AG04450 (cell line): ENCODE measurements around the gene PET100. TPM values are rescaled to one million over a fixed set of nuclear protein-coding genes. Genes with fewer than 3 reads are reported as not detected.
A peak's percentile ranks its signal among the peaks of the same experiment; 100 is the strongest.

Experiments
- CTCF ChIA-PET: fragments of 300-600, 350-600 bp; formaldehyde crosslinking; extraction: SDS; loops from one replicate; lab custom pipeline; 2022; ENCODE audit warnings: antibody characterized with exemption, inconsistent platforms; lab: Charles Lee
- POLR2A ChIA-PET: fragments of 350-600 bp; formaldehyde crosslinking; extraction: SDS; loops from one replicate; lab custom pipeline; 2021; ENCODE audit warnings: antibody characterized with exemption, inconsistent platforms; lab: Yijun Ruan, JAX
- DNase-seq: peaks from one replicate; pipeline ENCODE4 v3.0.0-alpha.2; 2011; ENCODE audit warnings: low read depth, low spot score
- H3K27ac ChIP-seq: one replicate; pipeline ENCODE4 v1.5.1; 2012; ENCODE audit warnings: low read depth, low read length, control low read depth
- H3K27me3 ChIP-seq: one replicate; pipeline ENCODE4 v1.6.0; 2012; ENCODE audit warnings: low read length; ENCODE audit not compliant: control insufficient read depth, insufficient read depth
- H3K4me3 ChIP-seq: 2 replicates; pipeline ENCODE4 v1.5.1; 2011; ENCODE audit warnings: mild to moderate bottlenecking, low read depth, low read length, control low read depth
- H3K9me3 ChIP-seq: 2 replicates; pipeline ENCODE4 v1.5.1; 2012; ENCODE audit warnings: low read length; ENCODE audit not compliant: control insufficient read depth, insufficient read depth
- CTCF ChIP-seq: IDR thresholded peaks from 2 replicates; pipeline ENCODE4 v1.5.1; 2011; ENCODE audit warnings: low read depth, low read length, control low read depth, inconsistent platforms
- polyA minus RNA-seq: library from RNA; depleted of rRNA, polyadenylated mRNA; stranded (reverse); fragments of >200 nt; gene quantifications from 2 replicates; pipeline ENCODE4 v1.2.3, GENCODE V29; 2011; rRNA and poly(A)+ RNA removed
- polyA plus RNA-seq: library from polyadenylated mRNA; depleted of rRNA; stranded (reverse); fragments of >200 nt; gene quantifications from 2 replicates; pipeline ENCODE4 v1.2.3, GENCODE V29; 2011; rRNA removed

The PET100 gene, protein sequence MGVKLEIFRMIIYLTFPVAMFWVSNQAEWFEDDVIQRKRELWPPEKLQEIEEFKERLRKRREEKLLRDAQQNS
- 39.7 and 46.7 TPM in 2 replicates for polyA plus RNA-seq
- polyA minus RNA-seq, result 4.9 and 12.1 TPM in 2 replicates

- no peak for TF ChIP-seq CTCF
- POLR2A ChIA-PET, result interaction anchor here (0.6 to 1.0 kb wide), 7 partner anchors 9 to 560 kb away, joined by 3 to 7 read pairs (median 3); partner anchors contain the start of genes TRAPPC5 and ZNF557
- peak; percentile 97 for DNase-seq
- CTCF ChIA-PET, result interaction anchor here (1.0 to 2.5 kb wide), 6 partner anchors 22 to 952 kb away, joined by 3 to 19 read pairs (median 6); partner anchors contain the start of gene TRAPPC5
- peak within 1 kb of the TSS; percentile 97 for H3K4me3 ChIP-seq
- H3K27me3 ChIP-seq, result no peaks in the 10 kb centered on the region
- no peaks in the 10 kb centered on the region; the same call in 1 of the 2 replicates for H3K9me3 ChIP-seq
- H3K27ac ChIP-seq, result peak within 1 kb of the TSS; percentile 70
Observed at GRCh38 chr19:7629347-7630054, at the start of gene PET100, which contains the start of gene XAB2. Gene PET100, plus strand, starts transcription at chr19:7629793. Its CDS starts 41 bp downstream, at chr19:7629834. Gene XAB2, minus strand, starts transcription at chr19:7629545. Its CDS starts 18 bp downstream, at chr19:7629527.

GRCh38 chr19:7582446-7582845 lies 47.1 kb upstream of the PET100 start:
- H3K9me3 ChIP-seq, result no peaks in the 10 kb centered on the region
- DNase-seq, result no peak
- H3K27ac ChIP-seq, result no peak overlapping the region
- H3K27me3 ChIP-seq, result no peaks in the 10 kb centered on the region
- no peak for TF ChIP-seq CTCF
- POLR2A ChIA-PET, result no interaction called here
- CTCF ChIA-PET, result no interaction called here
- no peak overlapping the region for H3K4me3 ChIP-seq

GRCh38 chr19:7589822-7590221 lies 39.8 kb upstream of the PET100 start:
- Histone ChIP-seq H3K27ac (no peak overlapping the region), H3K4me3 (no peak overlapping the region), H3K27me3 (peaks cover 12% of the 10 kb centered on the region), H3K9me3 (no peaks in the 10 kb centered on the region)
- no peak for TF ChIP-seq CTCF
- POLR2A ChIA-PET, result interaction anchor here (0.6 kb wide), 1 partner anchor 210 kb away, joined by 6 read pairs; no protein-coding TSS in a partner anchor
- DNase-seq, result no peak
- CTCF ChIA-PET, result interaction anchor here (1.7 kb wide), 1 partner anchor 21 kb away, joined by 4 read pairs; no protein-coding TSS in a partner anchor

GRCh38 chr19:7590256-7590655 lies 39.3 kb upstream of the PET100 start:
- peaks cover 14% of the 10 kb centered on the region for H3K27me3 ChIP-seq
- no peak overlapping the region for H3K27ac ChIP-seq
- H3K9me3 ChIP-seq, result no peaks in the 10 kb centered on the region
- ChIA-PET POLR2A (no interaction called here), CTCF (interaction anchor here (1.7 kb wide), 1 partner anchor 22 kb away, joined by 4 read pairs; no protein-coding TSS in a partner anchor)
- TF ChIP-seq CTCF, result no peak
- H3K4me3 ChIP-seq, result no peak overlapping the region
- no peak for DNase-seq
